Stimulated activated CD4-positive, alpha-beta T cell treated with anti-CD3 and anti-CD28 coated beads, Interleukin-4, amount 100 ng/mL, for 4 hours (primary cell): ENCODE measurements around the gene LURAP1L.

ENCODE experiments used
- DNase-seq, 2 experiments: peaks; one replicate each; pipeline ENCODE4 v3.0.0-alpha.2; 2020

Gene LURAP1L

GRCh38 chr9:12813960-12814876 lies 39.4 kb downstream of the LURAP1L start:
- DNase-seq, result no peak

DNA sequence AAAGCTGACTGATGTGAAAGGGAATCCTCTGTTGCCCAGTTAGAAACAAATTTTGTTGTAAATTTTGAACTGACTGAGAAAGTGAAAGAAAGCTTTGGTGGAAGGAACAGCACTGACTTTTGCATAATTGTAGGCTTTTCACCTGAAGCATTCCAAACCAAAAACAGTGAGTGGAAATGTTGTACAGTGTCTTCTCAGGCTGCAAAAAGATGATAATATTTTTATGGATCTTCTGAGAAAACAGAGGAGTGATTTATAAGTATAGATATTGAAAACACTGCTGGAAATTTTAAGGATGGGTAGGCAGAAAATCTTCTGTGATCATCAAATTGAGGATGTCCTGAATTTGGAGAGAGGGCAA lies 40.0 kb downstream of the LURAP1L start:
- DNase-seq, result no peak

GRCh38 chr9:12815888-12816287 lies 41.1 kb downstream of the LURAP1L start:
- no peak for DNase-seq

GRCh38 chr9:12816656-12817101 lies 41.9 kb downstream of the LURAP1L start:
- no peak for DNase-seq

GRCh38 chr9:12817702-12818101 lies 42.9 kb downstream of the LURAP1L start:
- DNase-seq, result no peak

GRCh38 chr9:12818431-12819000 lies 43.7 kb downstream of the LURAP1L start:
- DNase-seq, result no peak

GRCh38 chr9:12819436-12820185 lies 44.8 kb downstream of the LURAP1L start:
- no peak for DNase-seq

DNA sequence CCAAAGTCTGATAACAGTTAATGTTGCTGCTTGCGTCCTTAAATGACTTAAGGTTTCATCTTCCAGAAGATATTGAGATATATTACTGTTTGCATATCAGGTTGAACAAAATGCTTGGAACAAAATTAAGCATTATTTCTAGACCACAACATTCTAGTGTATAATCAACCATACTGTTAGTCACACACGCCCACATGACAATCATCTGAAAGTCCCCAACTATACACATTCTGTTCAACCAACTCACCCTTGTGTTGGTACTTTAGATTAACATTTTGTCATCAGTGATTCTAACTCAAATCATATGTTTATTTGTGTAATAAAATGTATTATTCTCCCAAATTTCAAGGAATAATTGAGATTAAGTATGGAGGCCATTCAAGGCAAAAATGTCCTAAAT lies 47.3 kb downstream of the LURAP1L start:
- DNase-seq, result no peak

GRCh38 chr9:12826924-12827565 lies 52.2 kb downstream of the LURAP1L start:
- DNase-seq, result no peak

- DNase-seq, result no peak
Observed at GRCh38 chr9:12833701-12834100, 58.9 kb downstream of the LURAP1L start.

DNA sequence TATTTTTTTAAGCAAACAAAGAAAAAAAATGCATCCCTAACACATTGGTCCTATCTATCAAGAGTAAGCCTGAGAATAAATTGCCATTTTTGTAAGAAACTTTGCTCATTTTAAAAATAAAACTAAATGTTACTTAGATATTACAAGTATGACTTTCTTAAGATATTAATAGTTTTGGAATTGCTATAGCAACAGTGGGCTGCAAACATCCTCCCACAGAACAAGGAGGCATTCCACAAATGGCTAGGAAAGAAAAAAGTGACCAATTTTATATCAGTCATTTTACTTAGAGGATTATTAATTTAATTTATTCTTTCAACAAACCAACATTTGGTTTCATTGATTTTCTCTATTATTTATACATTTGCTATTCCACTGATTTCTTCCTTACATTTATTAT lies 63.7 kb downstream of the LURAP1L start:
- no peak for DNase-seq

DNA sequence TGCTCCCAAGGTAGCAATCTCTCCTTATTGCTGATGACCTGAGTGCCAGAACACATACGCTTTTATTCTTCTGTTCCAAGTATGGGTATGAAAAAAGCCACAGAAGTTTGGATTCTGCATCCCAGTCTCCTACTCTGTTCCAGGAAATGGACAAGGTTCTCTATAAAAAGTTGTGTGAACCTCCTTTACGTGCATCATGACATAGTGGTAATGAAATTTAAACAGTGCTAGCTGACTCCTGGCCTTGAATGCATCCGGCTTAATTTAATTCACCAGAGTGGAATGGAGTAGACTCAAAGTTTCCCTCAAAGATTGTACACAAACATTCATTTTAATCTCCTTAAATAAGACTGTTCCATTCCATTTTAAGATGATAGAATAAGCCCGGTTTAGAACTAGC lies 68.9 kb downstream of the LURAP1L start:
- DNase-seq, result no peak

- no peak for DNase-seq
Observed at GRCh38 chr9:12846035-12846434, 71.2 kb downstream of the LURAP1L start.

- DNase-seq, result no peak
Observed at GRCh38 chr9:12847561-12847960, 72.7 kb downstream of the LURAP1L start.

GRCh38 chr9:12849486-12850003 lies 74.7 kb downstream of the LURAP1L start:
- no peak for DNase-seq

DNA sequence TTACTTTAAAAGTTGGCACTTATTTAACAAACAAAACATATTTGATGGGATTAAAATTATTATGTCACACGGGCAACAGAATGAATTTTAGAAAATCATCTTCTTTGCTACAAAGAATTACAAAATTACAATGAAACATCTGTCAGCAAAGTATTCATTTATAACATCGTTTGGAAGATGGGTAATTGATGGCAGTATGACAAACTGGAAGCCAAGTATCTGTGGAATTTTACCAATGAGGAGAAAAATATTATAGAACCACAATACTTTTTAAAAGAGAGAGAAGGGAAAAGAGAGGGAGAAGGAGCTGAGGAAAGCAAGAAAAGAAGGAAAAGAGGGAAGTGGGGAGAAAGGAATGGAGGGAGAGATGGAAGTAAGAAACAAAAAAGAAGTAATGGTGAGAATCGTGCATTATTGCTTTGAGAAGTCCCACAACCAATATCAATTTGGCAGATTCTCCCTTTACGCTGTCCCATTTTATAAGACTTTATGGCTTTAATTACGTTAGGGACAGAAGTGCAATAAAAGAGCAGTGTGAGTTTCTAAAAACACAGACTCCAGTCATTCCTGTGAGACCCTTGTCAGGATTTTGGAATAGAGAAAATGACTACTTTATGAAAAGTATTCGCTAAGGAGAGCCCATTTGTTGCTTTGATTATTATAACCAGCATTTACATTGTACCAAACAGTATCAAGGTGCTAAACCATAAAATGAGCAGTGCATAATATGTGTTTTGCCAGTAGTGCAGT lies 76.7 kb downstream of the LURAP1L start:
- no peak for DNase-seq

- no peak for DNase-seq
Observed at GRCh38 chr9:12853051-12853450, 78.2 kb downstream of the LURAP1L start.

DNA sequence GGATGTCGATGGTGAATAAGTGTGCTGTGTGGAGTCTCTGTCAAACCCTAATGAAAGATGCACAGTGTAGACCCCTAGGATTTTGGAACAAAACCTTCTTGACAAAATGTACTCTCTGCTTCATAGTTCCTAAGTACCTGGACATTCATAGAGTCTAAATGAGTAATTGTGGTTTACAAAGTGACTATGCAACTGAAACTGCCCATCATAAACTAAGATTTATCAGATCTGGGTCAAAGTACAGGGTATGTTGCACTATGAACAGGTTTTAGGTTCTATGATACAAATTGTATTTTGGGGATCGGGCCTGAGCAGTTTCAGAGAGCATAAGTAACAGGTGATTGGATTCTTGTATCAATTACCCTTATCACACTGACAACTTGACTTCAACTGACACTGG lies 79.4 kb downstream of the LURAP1L start:
- DNase-seq, result no peak

- no peak for DNase-seq
Observed at GRCh38 chr9:12855066-12855465, 80.2 kb downstream of the LURAP1L start.

DNA sequence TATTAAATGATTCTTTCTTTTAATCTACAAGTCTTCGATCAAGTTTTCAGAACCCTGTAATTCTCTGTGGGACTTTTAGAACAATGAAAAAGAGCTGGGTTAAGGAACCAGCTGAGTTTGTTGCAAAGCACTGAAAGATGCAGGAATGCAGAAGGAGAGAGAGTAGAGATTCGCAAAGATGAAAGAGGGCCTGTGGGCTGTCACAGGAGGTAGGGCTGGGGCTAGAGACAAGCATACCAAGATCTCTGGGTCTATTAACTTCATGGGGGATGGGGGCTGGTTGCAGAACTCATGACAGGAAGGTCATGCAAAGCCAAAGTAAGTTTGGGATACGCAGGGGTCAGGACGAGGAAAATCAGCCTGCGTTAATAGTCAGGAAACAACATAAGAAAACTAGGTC lies 81.8 kb downstream of the LURAP1L start:
- no peak for DNase-seq

DNA sequence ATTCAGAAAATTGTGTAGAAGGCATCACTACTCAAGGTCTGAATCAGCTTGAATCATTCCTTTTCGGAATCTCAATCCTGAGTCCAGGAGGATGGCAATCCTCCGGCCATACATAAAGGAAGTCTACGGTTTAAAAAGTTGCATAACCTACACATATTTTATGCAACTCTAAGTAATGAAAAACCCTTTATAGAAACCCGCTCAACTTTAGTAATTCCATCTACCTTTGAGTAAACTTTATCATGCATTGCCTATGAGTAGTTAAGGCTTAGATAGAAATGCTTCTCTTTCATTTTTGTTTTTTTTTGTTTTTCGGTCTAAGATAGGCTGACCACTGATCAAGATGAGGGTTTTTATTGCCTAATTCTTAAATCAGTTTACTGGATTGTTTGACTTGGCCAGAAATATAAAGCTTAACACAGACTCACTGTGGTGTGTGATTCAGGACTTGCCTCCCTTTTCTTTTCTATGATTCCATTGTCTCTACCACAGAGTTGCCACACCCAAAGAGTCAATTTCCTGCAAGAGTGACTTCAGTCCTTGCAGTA lies 85.0 kb downstream of the LURAP1L start:
- DNase-seq, result no peak

GRCh38 chr9:12860998-12861397 lies 86.2 kb downstream of the LURAP1L start:
- no peak for DNase-seq
